Endothelial cell of coronary artery (primary cell): ENCODE measurements around the gene TBC1D17. TPM values are rescaled to one million over a fixed set of nuclear protein-coding genes. Genes with fewer than 3 reads are reported as not detected.

ENCODE experiments used
- total RNA-seq: library from RNA; depleted of rRNA; stranded (reverse); fragments of >200 nt; gene quantifications from 2 replicates; pipeline ENCODE4 v1.2.3, GENCODE V29; 2014

TBC1D17 gene
- total RNA-seq: 4.7 and 5.1 TPM in 2 replicates

GRCh38 chr19:49877020-49877878 lies at the start of gene TBC1D17, which contains the start of gene AKT1S1:
Gene TBC1D17, plus strand, starts transcription at chr19:49877702. Its CDS starts 22 bp downstream, at chr19:49877724.
Gene AKT1S1, minus strand, starts transcription at chr19:49877355. Its CDS starts 4,060 bp downstream, at chr19:49873295.

DNA sequence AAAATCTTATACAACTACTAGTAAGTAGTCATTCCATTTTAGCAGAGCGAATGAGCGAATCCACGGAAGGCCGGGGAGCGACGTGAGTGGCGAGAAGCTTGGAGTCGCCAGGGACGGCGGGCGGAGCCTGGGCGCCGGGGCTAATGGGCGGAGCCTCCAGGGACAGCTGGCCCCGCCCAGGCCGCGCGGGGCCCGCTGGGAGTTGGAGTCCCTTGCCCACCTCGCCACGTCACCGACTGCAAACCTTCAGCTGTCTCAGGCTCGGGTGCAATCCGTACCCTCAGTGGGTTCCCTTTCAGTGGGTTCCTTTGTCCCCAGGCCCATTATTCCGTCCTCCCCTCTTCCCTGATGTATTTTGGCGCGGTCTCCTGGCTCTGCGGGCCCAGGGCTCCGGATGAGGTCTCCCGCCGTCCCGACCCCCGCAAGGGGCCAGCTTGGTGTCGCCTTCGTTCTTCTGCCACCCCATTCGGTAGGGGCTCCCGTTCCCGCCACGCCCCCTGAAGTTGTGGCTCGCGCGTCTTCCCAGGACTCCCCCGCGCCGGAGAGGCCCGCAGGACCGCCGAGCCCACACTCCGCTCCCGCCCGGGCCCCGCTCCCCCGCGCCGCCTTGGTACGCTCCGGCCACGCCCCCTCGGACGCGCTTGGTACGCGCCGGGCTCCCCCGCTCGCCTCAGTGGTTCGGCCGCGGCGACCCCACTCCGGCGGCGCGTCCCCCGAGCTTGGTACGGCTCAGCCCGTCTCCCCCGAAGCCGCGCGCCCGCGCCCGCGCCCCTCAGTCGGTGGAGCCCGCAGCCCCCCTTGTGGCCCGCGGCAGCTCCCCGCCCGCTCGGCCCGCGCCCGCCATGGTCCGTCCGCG lies 26.8 kb upstream of the TBC1D17 start, which contains the start of gene PTOV1:
Gene PTOV1, plus strand, starts transcription at position 673 of the 856 bp plus-strand sequence.

DNA sequence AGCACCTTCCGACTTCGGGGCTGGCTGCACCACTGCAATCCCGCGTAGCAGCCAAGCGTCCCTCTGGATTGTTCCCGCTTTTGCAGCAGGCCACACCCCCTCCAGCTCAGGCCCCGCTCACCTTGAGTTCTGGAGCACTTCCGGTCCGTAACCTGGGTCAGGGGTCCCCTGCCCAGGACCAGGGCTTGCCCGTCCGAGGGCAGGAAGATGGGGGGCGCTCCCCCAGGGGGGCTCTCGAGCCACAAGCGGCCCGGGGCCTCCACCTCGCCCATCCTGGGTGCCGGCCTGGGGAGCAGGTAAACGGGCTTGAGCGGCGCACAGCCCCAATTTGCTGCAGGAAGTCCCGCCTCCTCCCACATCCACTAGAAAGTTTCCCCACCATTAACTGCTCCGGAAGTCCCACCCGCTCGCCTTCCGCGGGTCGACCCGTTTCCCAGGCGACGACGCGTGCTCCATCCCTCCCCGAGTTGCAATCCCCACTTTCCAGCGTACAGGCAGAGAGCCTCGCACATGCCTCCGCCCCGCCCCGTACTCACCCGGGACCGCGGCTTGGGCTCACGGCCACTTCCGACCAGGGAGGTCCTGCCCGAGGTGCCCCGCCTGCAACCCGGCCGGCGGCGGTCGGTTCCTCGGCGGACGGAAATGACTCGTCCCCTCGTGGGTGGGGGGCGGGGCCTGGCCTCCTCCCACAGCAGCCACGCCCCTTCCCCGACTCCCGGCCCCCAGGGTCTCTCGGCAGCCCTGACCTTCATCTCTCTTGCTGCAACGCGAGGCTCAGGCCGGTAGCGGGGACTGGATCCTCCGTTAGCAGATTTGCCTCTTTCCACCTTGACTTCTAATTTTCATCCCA lies 10.3 kb upstream of the TBC1D17 start, which contains the start of gene PNKP:
Gene PNKP, minus strand, starts transcription at position 644 of the 850 bp plus-strand sequence. Its CDS starts 372 bp downstream, at position 272.

DNA sequence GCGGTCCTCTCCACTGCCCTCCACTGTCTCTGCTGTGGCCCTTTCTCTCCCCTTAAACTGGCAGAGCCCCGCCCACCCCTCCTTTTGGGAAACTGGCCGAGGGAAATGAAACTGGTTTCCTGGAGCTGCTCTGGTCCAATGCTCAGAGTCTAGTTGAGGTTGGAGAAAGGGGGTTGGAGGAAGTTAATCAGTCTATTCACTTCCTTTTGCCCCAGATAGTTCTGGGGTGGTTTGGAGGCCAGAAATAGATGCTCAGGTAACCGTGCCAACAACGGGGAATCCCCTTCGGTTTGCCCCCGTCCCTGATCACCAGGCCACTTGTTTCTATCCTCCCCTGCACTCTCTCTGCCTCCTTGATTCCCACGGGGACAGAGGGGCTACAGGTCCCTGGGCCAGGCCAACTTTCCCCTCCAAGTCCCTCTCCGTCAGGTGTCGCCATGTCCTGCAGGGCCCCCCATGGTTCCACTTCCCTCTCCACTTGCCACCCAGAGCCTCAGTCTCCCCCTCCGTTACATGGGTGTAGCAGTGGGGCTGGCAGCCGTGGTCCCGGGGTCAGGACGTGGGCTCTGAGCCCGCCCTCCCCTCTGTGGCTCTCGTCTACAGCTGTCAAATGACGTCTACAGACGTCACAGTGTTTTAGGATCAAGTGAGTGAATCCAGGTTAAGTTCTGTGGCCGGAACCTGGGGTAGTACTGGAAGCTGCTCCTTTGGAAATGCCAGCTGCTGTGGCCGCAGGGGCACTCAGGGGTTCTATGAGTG lies 19.5 kb downstream of the TBC1D17 start, which contains the start of gene IL4I1:
Gene IL4I1, minus strand, starts transcription at position 25 of the 759 bp plus-strand sequence. CDS start 727 bp downstream, outside the sequence.

GRCh38 chr19:49929121-49929610 lies 51.7 kb downstream of the TBC1D17 start, which contains the start of the genes ATF5 and NUP62:
Gene ATF5, plus strand, starts transcription at chr19:49929205. Its CDS starts 1,646 bp downstream, at chr19:49930851.
Gene NUP62, minus strand, starts transcription at chr19:49929504. Its CDS starts 19,697 bp downstream, at chr19:49909807.

Other genes with a start within 250 kb of the TBC1D17 start
- gene RRAS, start 237.6 kb upstream of the TBC1D17 start, total RNA-seq: 26.4 and 63.0 TPM in 2 replicates
- 10.0 and 14.0 TPM in 2 replicates for gene SCAF1, start 235.5 kb upstream of the TBC1D17 start, total RNA-seq
- gene IRF3, start 211.8 kb upstream of the TBC1D17 start, total RNA-seq: 53.0 and 68.9 TPM in 2 replicates
- gene BCL2L12, start 211.8 kb upstream of the TBC1D17 start, total RNA-seq: 5.4 and 6.0 TPM in 2 replicates
- gene PRMT1, start 200.4 kb upstream of the TBC1D17 start, total RNA-seq: 484 and 610 TPM in 2 replicates
- gene ADM5, start 188.1 kb upstream of the TBC1D17 start, total RNA-seq: 0.47 and 0.54 TPM in 2 replicates
- 15.3 and 16.9 TPM in 2 replicates for gene CPT1C, start 186.6 kb upstream of the TBC1D17 start, total RNA-seq
- 0.09 TPM in 1 of 2 replicates, not detected in the other for gene TSKS, start 114.4 kb upstream of the TBC1D17 start, total RNA-seq
- 54.7 and 63.5 TPM in 2 replicates for gene AP2A1, start 110.7 kb upstream of the TBC1D17 start, total RNA-seq
- gene FUZ, start 64.4 kb upstream of the TBC1D17 start, total RNA-seq: 13.9 and 25.0 TPM in 2 replicates
- 11.9 and 15.3 TPM in 2 replicates for gene MED25, start 59.4 kb upstream of the TBC1D17 start, total RNA-seq
- gene PTOV1, start 26.5 kb upstream of the TBC1D17 start, total RNA-seq: 54.4 and 80.2 TPM in 2 replicates
- 36.7 and 47.2 TPM in 2 replicates for gene PNKP, start 10.1 kb upstream of the TBC1D17 start, total RNA-seq
- 7.6 and 9.1 TPM in 2 replicates for gene AKT1S1, start 347 bp upstream of the TBC1D17 start, total RNA-seq
- 3.2 and 3.5 TPM in 2 replicates for gene IL4I1, start 19.2 kb downstream of the TBC1D17 start, total RNA-seq
- 2.7 and 4.0 TPM in 2 replicates for gene ATF5, start 51.5 kb downstream of the TBC1D17 start, total RNA-seq
- 27.9 and 28.4 TPM in 2 replicates for gene NUP62, start 51.8 kb downstream of the TBC1D17 start, total RNA-seq
- gene SIGLEC11, start 83.5 kb downstream of the TBC1D17 start, total RNA-seq: 0.09 TPM in 1 of 2 replicates, not detected in the other
- gene VRK3, start 147.7 kb downstream of the TBC1D17 start, total RNA-seq: 16.5 and 19.1 TPM in 2 replicates
- gene ZNF473, start 148.3 kb downstream of the TBC1D17 start, total RNA-seq: 4.9 and 5.2 TPM in 2 replicates